Measurements from ENCODE around the gene LDLRAD3. TPM values are rescaled to one million over a fixed set of nuclear protein-coding genes. Genes with fewer than 3 reads are reported as not detected.

Gene LDLRAD3
- total RNA-seq, 2 experiments from 2014 or later = 0.10 to 0.22 TPM

DNA sequence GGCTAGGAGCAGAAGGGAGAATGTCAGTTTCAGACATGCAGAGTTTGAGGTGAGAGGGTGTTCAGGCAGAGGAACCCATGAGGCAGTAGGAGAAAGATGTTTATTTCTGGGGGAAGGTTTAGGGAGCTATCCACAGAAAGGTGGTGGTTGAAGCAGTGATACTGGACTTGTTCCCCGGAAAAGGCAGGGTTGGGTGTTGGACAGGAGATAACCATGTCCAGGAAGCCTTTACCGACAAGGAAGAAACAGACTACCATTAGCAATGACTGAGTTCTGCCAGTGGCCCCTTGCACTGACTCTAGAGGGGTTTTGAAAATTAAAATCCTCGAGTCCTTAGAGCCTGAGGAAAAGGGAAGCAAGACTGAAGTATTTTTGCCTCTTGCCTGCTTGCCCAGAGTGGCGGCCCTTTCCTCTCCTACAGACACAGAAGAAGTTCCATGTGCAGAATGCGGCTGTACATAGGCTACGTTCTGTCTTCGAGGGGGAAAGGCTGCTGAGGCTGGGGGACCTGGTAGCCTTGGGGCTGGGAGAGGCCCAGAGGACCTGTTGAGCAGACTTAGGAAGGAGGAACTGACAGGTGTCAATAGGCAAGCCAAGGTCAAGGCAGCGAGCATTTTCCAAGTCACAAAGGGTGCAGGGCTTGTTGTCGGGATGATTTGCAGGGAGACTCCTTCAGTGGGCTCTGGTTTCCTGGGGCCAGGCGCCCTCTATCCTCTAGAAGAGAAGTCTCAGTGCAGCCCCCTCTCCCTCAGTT lies 146.7 kb downstream of the LDLRAD3 start:
- DNase-seq = no peak
- Mint-ChIP-seq H3K9me3 (peaks cover 3% of the 10 kb centered on the region), H3K4me1 (ENCODE audit: low read depth) (no peaks in the 10 kb centered on the region), H3K27ac (no peak overlapping the region), H3K36me3 (no peaks in the 10 kb centered on the region), H3K4me3 (no peak overlapping the region), H3K27me3 (peaks cover 28% of the 10 kb centered on the region)
- ChIA-PET POLR2A (no interaction called here), CTCF (no interaction called here)
- intact Hi-C loops (cut with micrococcal nuclease) = no loop called here

DNA sequence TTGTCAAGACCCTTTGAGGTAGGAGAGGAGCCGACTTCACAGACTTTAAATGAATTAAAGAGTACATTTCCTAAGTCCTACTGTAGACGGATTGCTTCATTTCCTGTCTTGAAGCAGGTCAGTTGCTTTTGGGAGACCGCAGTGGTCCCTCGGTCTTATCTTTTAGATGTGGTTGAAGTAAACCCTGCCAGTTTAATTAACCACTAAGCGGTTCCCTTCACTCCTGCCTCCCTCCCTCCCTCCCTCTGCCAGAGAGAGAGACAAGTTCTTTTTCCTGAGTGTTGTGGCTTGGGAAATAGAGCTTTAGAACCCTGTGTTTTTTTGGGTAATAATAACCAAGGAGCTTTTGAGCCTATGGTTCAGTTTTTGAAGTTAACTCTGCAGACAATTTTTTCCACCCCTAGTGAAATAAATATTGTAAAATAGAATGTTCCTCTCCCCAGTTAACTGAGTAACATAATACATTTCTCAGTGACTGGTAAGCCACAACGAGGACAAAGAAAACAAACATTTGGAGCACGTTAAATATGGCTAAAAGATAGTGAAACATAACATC lies 147.5 kb downstream of the LDLRAD3 start:
- Mint-ChIP-seq H3K27ac (no peak overlapping the region), H3K27me3 (peaks cover 28% of the 10 kb centered on the region)
- DNase-seq = no peak

GRCh38 chr11:36092314-36093030 lies 148.6 kb downstream of the LDLRAD3 start:
- CTCF ChIA-PET = no interaction called here
- Mint-ChIP-seq H3K27ac (no peak overlapping the region), H3K4me3 (no peak overlapping the region), H3K4me1 (ENCODE audit: low read depth) (no peaks in the 10 kb centered on the region), H3K36me3 (no peaks in the 10 kb centered on the region), H3K27me3 (peaks cover 28% of the 10 kb centered on the region), H3K9me3 (no peaks in the 10 kb centered on the region)
- intact Hi-C loops (cut with micrococcal nuclease) = no loop called here
- POLR2A ChIA-PET = no interaction called here
- DNase-seq = no peak

More for the DNA sequence above, 147.5 kb downstream of the LDLRAD3 start:
- Mint-ChIP-seq H3K9me3 (peaks cover under 1% of the 10 kb centered on the region), H3K4me3 (no peak overlapping the region), H3K36me3 (no peaks in the 10 kb centered on the region), H3K4me1 (ENCODE audit: low read depth) (no peaks in the 10 kb centered on the region)
- ChIA-PET CTCF (no interaction called here), POLR2A (no interaction called here)
- intact Hi-C loops (cut with micrococcal nuclease) = no loop called here

- CTCF ChIA-PET = no interaction called here
- POLR2A ChIA-PET = no interaction called here
- Mint-ChIP-seq H3K27ac (no peak overlapping the region), H3K27me3 (peaks cover 27% of the 10 kb centered on the region), H3K9me3 (no peaks in the 10 kb centered on the region), H3K4me1 (ENCODE audit: low read depth) (no peaks in the 10 kb centered on the region), H3K36me3 (no peaks in the 10 kb centered on the region), H3K4me3 (no peak overlapping the region)
- intact Hi-C loops (cut with micrococcal nuclease) = no loop called here
- no peak for DNase-seq
Measured at GRCh38 chr11:36093548-36093947, 149.7 kb downstream of the LDLRAD3 start.

DNA sequence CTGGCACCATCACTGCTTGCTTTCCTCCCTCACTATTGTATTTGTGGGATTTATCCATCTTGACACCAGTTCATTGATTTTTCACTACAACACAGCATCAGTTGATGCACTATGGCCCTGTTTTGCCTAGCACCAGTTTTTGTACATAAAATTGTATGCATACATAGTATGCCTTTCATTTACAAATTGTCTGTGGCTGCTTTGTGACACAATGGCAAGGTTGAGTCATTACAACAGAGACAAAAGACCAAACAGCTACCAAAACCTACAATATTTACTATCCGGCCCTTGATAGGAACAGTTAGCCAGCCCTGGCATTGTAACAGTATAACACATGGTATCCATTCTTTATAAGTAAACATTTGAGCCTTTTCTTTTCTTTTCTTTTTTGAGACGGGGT lies 150.3 kb downstream of the LDLRAD3 start:
- Mint-ChIP-seq H3K27ac (no peak overlapping the region), H3K9me3 (no peaks in the 10 kb centered on the region), H3K4me3 (no peak overlapping the region), H3K36me3 (no peaks in the 10 kb centered on the region), H3K27me3 (peaks cover 27% of the 10 kb centered on the region), H3K4me1 (ENCODE audit: low read depth) (no peaks in the 10 kb centered on the region)
- ChIA-PET CTCF (no interaction called here), POLR2A (no interaction called here)
- DNase-seq = no peak
- intact Hi-C loops (cut with micrococcal nuclease) = no loop called here

DNA sequence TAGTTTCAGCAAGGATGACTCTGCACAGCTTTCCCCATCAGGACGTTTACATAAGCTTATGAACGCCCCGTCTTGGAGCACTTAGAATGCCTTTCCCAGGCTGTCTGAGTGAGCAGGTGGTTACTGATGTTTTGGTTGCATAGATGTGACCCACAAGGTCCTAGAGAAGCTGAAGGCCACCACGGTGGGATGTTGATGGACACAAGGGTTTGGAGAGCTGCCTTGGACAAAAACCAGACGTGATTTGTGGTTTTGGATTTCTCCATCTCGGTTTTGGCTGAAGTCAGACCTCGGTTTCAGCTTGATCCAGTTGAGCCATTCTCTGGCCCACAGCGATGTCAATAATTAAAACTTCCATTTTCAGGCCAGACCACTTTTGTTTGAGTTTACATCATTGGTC lies 151.9 kb downstream of the LDLRAD3 start:
- CTCF ChIA-PET = no interaction called here
- H3K9me3 Mint-ChIP-seq = no peaks in the 10 kb centered on the region
- POLR2A ChIA-PET = no interaction called here
- H3K27ac Mint-ChIP-seq = no peak overlapping the region
- no peak overlapping the region for H3K4me3 Mint-ChIP-seq
- no peak for DNase-seq
- H3K36me3 Mint-ChIP-seq = no peaks in the 10 kb centered on the region
- H3K27me3 Mint-ChIP-seq = peaks cover 23% of the 10 kb centered on the region
- no peaks in the 10 kb centered on the region for H3K4me1 Mint-ChIP-seq (ENCODE audit: low read depth)
- intact Hi-C loops (cut with micrococcal nuclease) = no loop called here

DNA sequence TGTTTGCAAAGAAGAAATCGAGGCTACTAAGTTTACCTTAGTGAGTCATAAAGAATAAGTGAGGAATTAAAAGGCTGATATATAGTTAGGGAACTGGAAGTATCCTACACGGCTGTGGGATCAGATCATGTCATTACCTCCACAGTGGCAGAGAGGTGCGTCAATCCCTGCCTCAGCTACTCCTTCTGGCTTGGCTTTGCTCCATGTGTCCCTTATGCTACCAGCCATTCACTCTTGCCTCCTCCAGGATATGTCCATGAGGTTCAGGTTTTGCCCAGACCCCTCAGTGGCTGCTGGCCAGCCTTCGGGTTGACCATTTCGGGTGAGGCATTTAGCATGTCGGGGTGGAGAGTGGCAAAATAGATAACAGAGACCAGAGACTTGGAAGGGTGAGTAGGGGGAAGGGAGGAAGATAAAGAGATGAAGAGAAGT lies 153.4 kb downstream of the LDLRAD3 start:
- no peak overlapping the region for H3K27ac Mint-ChIP-seq
- no peak for DNase-seq
- POLR2A ChIA-PET = no interaction called here
- H3K36me3 Mint-ChIP-seq = no peaks in the 10 kb centered on the region
- H3K4me3 Mint-ChIP-seq = no peak overlapping the region
- H3K4me1 Mint-ChIP-seq (ENCODE audit: low read depth) = no peaks in the 10 kb centered on the region
- peaks cover 14% of the 10 kb centered on the region for H3K27me3 Mint-ChIP-seq
- H3K9me3 Mint-ChIP-seq = no peaks in the 10 kb centered on the region
- CTCF ChIA-PET = no interaction called here
- intact Hi-C loops (cut with micrococcal nuclease) = no loop called here

- Mint-ChIP-seq H3K9me3 (no peaks in the 10 kb centered on the region), H3K27ac (no peak overlapping the region), H3K4me1 (ENCODE audit: low read depth) (no peaks in the 10 kb centered on the region), H3K4me3 (no peak overlapping the region), H3K27me3 (peaks cover 7% of the 10 kb centered on the region), H3K36me3 (no peaks in the 10 kb centered on the region)
- CTCF ChIA-PET = no interaction called here
- POLR2A ChIA-PET = no interaction called here
- DNase-seq = no peak
- intact Hi-C loops (cut with micrococcal nuclease) = no loop called here
Measured at GRCh38 chr11:36098087-36098486, 154.2 kb downstream of the LDLRAD3 start.

DNA sequence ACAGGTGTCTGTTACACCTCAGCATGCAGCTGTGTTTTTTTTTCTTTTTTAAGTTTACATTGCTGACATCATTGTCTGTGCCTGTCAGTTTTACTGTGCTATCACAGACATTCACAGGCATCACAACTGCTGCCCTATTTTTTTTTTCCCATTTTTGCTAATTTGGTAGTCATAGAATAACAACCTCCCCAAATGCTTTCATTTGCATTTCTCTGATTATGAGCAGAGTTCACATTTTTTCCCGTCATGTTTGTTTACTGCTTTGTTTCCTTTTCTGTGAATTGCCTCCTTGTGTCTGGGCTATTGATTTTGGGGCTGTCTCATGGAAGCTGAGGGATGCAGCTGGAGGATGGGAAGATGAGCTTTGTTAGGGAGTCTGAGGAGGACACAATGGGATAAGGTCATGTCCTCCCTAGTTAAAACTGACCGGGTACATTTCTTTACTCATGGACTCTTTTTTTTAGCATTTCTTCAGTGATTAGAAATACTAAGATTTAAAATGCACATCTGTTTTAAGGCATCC lies 155.1 kb downstream of the LDLRAD3 start:
- DNase-seq = no peak
- Mint-ChIP-seq H3K36me3 (no peaks in the 10 kb centered on the region), H3K4me3 (no peak overlapping the region), H3K9me3 (no peaks in the 10 kb centered on the region), H3K27me3 (peaks cover 7% of the 10 kb centered on the region), H3K27ac (no peak overlapping the region), H3K4me1 (ENCODE audit: low read depth) (no peaks in the 10 kb centered on the region)
- intact Hi-C loops (cut with micrococcal nuclease) = no loop called here
- CTCF ChIA-PET = no interaction called here
- POLR2A ChIA-PET = no interaction called here

- DNase-seq = no peak
- peaks cover 1% of the 10 kb centered on the region for H3K27me3 Mint-ChIP-seq
Measured at GRCh38 chr11:36101466-36101865, 157.6 kb downstream of the LDLRAD3 start.

DNA sequence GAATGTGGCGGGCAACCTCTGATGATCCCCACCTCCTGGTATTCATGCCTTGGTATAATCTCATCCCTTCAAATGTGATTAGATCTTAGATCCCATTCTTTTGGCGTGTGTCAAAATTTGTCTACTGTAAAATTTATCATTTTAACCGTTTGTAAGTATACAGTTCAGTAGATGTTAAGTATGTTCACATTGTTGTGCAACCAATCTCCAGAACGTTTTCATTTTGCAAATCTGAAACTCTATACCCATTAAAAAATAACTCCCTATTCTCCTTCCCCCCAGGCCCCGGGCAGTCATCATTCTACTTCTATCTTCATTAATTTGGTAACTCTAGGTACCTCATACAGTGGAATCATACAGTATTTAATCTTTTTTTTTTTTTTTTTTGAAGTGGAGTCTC lies 159.0 kb downstream of the LDLRAD3 start:
- no peaks in the 10 kb centered on the region for H3K4me1 Mint-ChIP-seq (ENCODE audit: low read depth)
- intact Hi-C loops (cut with micrococcal nuclease) = no loop called here

More at GRCh38 chr11:36101466-36101865, 157.6 kb downstream of the LDLRAD3 start:
- ChIA-PET POLR2A (no interaction called here), CTCF (interaction anchor here (1.1 kb wide), 1 partner anchor 279 kb away, joined by 4 read pairs; no protein-coding TSS in a partner anchor)
- H3K36me3 Mint-ChIP-seq = no peaks in the 10 kb centered on the region
- H3K27ac Mint-ChIP-seq = no peak overlapping the region
- H3K9me3 Mint-ChIP-seq = no peaks in the 10 kb centered on the region
- no peak overlapping the region for H3K4me3 Mint-ChIP-seq
- intact Hi-C loops (cut with micrococcal nuclease) = no loop called here
- no peaks in the 10 kb centered on the region for H3K4me1 Mint-ChIP-seq (ENCODE audit: low read depth)

DNA sequence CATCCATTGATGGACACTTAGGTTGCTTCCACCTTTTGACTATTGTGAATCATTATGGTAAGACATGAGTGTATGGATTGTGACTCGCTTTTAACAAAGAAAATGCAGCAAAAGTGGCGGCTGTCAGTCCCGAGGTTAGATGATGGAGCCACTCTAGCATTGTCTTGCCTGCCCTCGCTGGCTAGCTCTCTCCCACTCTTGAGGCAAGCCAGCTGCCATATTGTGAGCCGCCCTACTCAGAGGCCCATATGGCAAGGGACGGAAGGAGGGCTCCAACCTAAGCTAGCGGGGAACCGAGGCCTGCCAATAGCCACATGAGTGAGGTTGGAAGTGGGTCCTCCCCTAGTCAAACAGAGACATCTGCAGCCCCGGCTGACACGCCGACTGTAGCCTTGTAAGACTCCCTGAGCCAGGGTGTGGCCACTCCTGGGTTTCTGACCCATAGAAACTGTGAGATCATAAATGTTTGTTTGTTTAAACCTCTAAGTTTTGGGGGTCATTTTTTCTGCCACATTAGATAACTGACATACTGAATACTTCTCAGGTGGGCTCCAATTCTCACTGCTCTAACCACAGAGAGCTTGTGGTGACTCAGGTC lies 160.2 kb downstream of the LDLRAD3 start:
- peaks cover 3% of the 10 kb centered on the region for H3K27me3 Mint-ChIP-seq
- H3K4me1 Mint-ChIP-seq (ENCODE audit: low read depth) = no peaks in the 10 kb centered on the region
- H3K27ac Mint-ChIP-seq = no peak overlapping the region
- DNase-seq = no peak
- ChIA-PET CTCF (no interaction called here), POLR2A (no interaction called here)
- no peaks in the 10 kb centered on the region for H3K9me3 Mint-ChIP-seq
- no peaks in the 10 kb centered on the region for H3K36me3 Mint-ChIP-seq
- H3K4me3 Mint-ChIP-seq = no peak overlapping the region
- intact Hi-C loops (cut with micrococcal nuclease) = no loop called here

More for the DNA sequence above, 159.0 kb downstream of the LDLRAD3 start:
- Mint-ChIP-seq H3K27me3 (peaks cover 1% of the 10 kb centered on the region), H3K27ac (no peak overlapping the region), H3K36me3 (no peaks in the 10 kb centered on the region), H3K9me3 (no peaks in the 10 kb centered on the region), H3K4me3 (no peak overlapping the region)
- POLR2A ChIA-PET = no interaction called here
- CTCF ChIA-PET = no interaction called here
- no peak for DNase-seq

Data from activated CD4-positive, alpha-beta memory T cell treated with anti-CD3 and anti-CD28 coated beads for 36 hours (primary cell).